ENCODE data around the gene RPL18A.

Gene RPL18A

DNA sequence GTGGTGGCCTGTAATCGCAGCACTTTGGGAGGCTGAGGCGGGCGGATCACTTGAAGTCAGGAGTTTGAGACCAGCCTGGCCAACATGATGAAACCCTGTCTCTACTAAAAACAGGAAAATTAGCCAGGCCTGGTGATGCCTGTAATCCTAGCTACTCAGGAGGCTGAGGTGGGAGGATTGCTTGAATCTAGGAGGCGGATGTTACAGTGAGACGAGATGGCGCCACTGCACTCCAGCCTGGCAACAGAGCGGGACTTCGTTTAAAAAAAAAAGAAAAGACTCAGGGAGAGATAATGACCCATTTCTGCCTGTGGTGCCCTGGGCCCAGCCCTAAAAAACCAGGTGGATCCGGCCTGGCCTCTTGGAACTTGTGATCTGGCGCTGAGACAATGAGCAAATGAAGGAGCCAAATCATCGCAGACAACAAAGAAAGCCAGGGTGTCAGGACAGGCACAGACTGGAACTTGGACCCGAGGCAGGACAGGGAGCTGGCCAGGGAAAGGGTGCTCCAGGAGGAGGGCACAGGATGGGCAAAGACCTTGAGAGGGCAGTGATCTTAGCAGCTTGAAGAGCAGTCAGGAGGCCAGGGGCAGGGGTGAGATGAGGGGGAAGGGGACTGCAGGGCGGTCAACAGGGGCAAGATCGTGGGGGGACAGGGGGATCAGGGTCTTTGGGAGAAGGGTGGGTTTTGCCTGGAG, 11.0 kb upstream of the RPL18A start:
- H3K36me3 ChIP-seq (ENCODE audit: control insufficient read depth, insufficient read depth, low read length), result no peaks in the 10 kb centered on the region
- TF ChIP-seq, protein P1, sequence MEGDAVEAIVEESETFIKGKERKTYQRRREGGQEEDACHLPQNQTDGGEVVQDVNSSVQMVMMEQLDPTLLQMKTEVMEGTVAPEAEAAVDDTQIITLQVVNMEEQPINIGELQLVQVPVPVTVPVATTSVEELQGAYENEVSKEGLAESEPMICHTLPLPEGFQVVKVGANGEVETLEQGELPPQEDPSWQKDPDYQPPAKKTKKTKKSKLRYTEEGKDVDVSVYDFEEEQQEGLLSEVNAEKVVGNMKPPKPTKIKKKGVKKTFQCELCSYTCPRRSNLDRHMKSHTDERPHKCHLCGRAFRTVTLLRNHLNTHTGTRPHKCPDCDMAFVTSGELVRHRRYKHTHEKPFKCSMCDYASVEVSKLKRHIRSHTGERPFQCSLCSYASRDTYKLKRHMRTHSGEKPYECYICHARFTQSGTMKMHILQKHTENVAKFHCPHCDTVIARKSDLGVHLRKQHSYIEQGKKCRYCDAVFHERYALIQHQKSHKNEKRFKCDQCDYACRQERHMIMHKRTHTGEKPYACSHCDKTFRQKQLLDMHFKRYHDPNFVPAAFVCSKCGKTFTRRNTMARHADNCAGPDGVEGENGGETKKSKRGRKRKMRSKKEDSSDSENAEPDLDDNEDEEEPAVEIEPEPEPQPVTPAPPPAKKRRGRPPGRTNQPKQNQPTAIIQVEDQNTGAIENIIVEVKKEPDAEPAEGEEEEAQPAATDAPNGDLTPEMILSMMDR (IDR thresholded peaks at IDR 0.05), result no peak
- H3K9ac ChIP-seq, result no peak overlapping the region
- H3K4me3 ChIP-seq (ENCODE audit: low read depth, low read length), result no peak overlapping the region
- no peaks in the 10 kb centered on the region for H3K9me3 ChIP-seq (ENCODE audit: control insufficient read depth, low read length)
- H3K4me1 ChIP-seq, result no peaks in the 10 kb centered on the region
- no peaks in the 10 kb centered on the region for H3K79me2 ChIP-seq
- H2AFZ ChIP-seq, result no peak overlapping the region
- no peak overlapping the region for H3K27ac ChIP-seq
- H3K27me3 ChIP-seq (ENCODE audit: control insufficient read depth, insufficient read depth, low read length), result no peaks in the 10 kb centered on the region
- H3K4me2 ChIP-seq (ENCODE audit: low read length), result no peak overlapping the region

GRCh38 chr19:17854061-17854460, 5.6 kb upstream of the RPL18A start:
- Histone ChIP-seq H3K27me3 (ENCODE audit: control insufficient read depth, insufficient read depth, low read length) (no peaks in the 10 kb centered on the region), H3K4me2 (ENCODE audit: low read length) (no peak overlapping the region), H3K27ac (no peak overlapping the region), H3K4me3 (ENCODE audit: low read depth, low read length) (no peak overlapping the region), H3K79me2 (no peaks in the 10 kb centered on the region), H3K36me3 (ENCODE audit: control insufficient read depth, insufficient read depth, low read length) (no peaks in the 10 kb centered on the region), H3K4me1 (no peaks in the 10 kb centered on the region), H3K9ac (no peak overlapping the region), H2AFZ (no peak overlapping the region), H3K9me3 (ENCODE audit: control insufficient read depth, low read length) (no peaks in the 10 kb centered on the region)
- TF ChIP-seq, protein P1 (IDR thresholded peaks at IDR 0.05), result no peak

DNA sequence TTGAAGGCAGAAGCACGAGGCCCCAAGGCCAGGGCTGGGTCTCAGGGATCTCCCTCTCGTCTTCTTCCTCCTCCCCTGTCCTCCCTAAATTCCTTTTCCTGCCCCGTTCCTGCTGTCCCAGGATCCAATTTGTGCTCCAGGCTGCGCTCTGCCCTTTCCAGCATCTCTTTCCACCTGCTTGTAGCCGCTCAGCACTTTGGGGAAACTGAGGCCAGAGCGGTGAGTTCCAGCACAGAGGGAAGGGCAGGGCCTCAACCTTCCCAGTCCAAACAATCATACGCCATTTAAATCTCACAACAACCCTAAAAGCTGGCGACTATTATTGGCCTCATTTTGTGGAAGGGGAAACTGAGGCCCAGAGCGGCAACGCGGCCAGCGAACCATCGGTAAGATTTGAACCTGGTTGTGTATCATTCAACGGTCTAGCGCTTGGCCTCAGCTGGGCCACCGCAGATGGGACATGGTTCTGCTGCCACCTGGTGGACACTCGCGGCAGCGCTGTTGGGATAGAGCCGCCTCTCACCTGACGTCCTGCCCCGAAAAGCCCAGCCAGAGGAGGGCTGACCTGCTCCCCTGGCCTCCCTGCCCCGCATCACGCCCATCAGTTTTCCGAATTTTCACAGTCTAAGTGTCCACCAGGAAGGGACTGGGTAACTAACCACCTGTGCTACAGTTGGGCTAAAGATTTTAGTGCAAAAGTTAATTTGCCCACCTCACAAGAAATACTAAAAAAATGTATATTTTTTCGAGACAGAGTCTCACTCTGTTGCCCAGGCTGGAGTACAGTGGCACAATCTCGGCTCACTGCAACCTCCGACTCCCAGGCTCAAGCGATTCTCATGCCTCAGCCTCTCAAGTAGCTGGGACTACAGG, 4.2 kb upstream of the RPL18A start:
- H3K27me3 ChIP-seq (ENCODE audit: control insufficient read depth, insufficient read depth, low read length), result no peaks in the 10 kb centered on the region
- H3K9ac ChIP-seq, result no peak overlapping the region
- no peaks in the 10 kb centered on the region for H3K4me1 ChIP-seq

DNA sequence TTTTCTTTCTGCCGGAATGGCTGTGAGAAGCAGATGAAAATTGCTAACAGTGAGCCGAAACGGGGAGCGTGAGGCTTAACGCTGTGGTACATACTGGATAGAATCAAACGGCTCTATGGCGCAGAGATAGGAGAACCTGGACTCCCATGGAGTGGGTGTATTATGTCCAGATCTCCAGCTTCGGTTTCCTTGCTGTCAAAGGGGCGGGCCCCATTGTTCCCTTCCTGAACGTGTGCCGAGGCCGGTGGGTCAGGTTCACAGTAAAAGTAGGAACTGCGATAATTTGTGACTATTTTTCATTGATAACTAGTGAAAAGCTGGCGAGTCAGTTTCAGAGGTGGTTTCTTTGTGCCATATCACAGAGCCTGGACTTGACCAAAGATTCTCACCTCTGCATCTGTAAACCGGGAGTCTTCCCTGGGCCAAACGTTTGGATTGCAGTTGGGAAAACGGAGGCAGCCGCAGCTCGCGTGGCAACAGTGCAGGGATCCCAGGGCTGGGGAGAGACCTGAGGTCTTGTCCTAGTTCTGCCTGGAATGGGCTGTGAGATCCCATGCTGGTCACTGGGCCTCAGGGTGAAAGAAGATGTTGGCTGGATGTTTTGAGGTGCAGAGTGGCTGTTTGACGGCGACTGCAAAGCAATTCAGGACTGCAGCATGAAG, 752 bp downstream of the RPL18A start:
- Histone ChIP-seq H3K9ac (peak overlapping the region; percentile 10), H3K79me2 (peaks cover 18% of the 10 kb centered on the region), H3K27me3 (ENCODE audit: control insufficient read depth, insufficient read depth, low read length) (no peaks in the 10 kb centered on the region), H3K4me1 (peaks cover 7% of the 10 kb centered on the region), H3K4me3 (ENCODE audit: low read depth, low read length) (peak overlapping the region; percentile 96), H3K27ac (peak overlapping the region; percentile 85), H2AFZ (peak overlapping the region; percentile 91), H3K4me2 (ENCODE audit: low read length) (peak overlapping the region; percentile 87), H3K9me3 (ENCODE audit: control insufficient read depth, low read length) (no peaks in the 10 kb centered on the region), H3K36me3 (ENCODE audit: control insufficient read depth, insufficient read depth, low read length) (no peaks in the 10 kb centered on the region)
- TF ChIP-seq, protein P1 (IDR thresholded peaks at IDR 0.05), result no peak

More for the DNA sequence above, 4.2 kb upstream of the RPL18A start:
- Histone ChIP-seq H3K9me3 (ENCODE audit: control insufficient read depth, low read length) (no peaks in the 10 kb centered on the region), H3K79me2 (peaks cover 8% of the 10 kb centered on the region), H3K4me2 (ENCODE audit: low read length) (no peak overlapping the region), H3K4me3 (ENCODE audit: low read depth, low read length) (no peak overlapping the region), H3K36me3 (ENCODE audit: control insufficient read depth, insufficient read depth, low read length) (no peaks in the 10 kb centered on the region), H3K27ac (no peak overlapping the region), H2AFZ (peak overlapping the region; percentile 48)
- TF ChIP-seq, protein P1 (IDR thresholded peaks at IDR 0.05), result peak; percentile 97
